ENCODE measurements around the gene RBFOX2.

DNA sequence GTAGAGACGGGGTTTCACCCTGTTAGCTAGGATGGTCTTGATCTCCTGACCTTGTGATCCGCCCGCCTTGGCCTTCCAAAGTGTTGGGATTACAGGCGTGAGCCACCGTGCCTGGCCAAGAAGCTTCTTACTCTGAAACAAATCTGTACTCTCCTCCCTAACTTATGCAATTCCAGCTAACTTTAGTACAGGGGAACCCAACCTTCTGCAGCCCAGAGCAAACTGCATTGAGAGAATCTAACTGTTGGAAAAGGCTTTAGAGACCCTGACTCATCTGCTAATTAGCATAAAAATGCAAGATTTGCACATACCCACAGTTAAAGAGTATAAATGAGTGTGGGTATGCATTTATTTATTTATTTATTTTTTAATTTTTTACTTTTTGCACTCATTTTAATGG, 246.1 kb downstream of the RBFOX2 start:
- TF ChIP-seq HDAC2 (IDR thresholded peaks at IDR 0.05; ENCODE audit: borderline replicate concordance in 1 of 2, low read depth in 2 of 2, low read length in 2 of 2) (no peak), CHD2 (IDR thresholded peaks at IDR 0.05; ENCODE audit: low read length) (no peak), KDM5A (IDR thresholded peaks at IDR 0.05; ENCODE audit: low read length) (no peak), RAD21 (IDR thresholded peaks at IDR 0.05 in 1 of 2, conservative IDR thresholded peaks at IDR 0.05 in 1 of 2; ENCODE audit: low read depth in 2 of 2, low read length in 2 of 2) (no peak), MAFK (IDR thresholded peaks at IDR 0.05; ENCODE audit: low read depth, low read length) (no peak), EGR1 (IDR thresholded peaks at IDR 0.05; ENCODE audit: borderline replicate concordance, low read depth, low read length) (no peak), CHD1 (IDR thresholded peaks at IDR 0.05; ENCODE audit: low read depth, low read length) (no peak), SIN3A (conservative IDR thresholded peaks at IDR 0.05 in 1 of 2, IDR thresholded peaks at IDR 0.05 in 1 of 2; ENCODE audit: low read depth in 1 of 2, low read length in 2 of 2) (no peak), YY1 (IDR thresholded peaks at IDR 0.05; ENCODE audit: low read depth, low read length) (no peak)
- TF ChIP-seq, protein P1, sequence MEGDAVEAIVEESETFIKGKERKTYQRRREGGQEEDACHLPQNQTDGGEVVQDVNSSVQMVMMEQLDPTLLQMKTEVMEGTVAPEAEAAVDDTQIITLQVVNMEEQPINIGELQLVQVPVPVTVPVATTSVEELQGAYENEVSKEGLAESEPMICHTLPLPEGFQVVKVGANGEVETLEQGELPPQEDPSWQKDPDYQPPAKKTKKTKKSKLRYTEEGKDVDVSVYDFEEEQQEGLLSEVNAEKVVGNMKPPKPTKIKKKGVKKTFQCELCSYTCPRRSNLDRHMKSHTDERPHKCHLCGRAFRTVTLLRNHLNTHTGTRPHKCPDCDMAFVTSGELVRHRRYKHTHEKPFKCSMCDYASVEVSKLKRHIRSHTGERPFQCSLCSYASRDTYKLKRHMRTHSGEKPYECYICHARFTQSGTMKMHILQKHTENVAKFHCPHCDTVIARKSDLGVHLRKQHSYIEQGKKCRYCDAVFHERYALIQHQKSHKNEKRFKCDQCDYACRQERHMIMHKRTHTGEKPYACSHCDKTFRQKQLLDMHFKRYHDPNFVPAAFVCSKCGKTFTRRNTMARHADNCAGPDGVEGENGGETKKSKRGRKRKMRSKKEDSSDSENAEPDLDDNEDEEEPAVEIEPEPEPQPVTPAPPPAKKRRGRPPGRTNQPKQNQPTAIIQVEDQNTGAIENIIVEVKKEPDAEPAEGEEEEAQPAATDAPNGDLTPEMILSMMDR (IDR thresholded peaks at IDR 0.05; ENCODE audit: control extremely low read depth in 1 of 3, insufficient read depth in 1 of 3, low read depth in 1 of 3, low read length in 3 of 3): no peak
- TF ChIP-seq, protein P2, sequence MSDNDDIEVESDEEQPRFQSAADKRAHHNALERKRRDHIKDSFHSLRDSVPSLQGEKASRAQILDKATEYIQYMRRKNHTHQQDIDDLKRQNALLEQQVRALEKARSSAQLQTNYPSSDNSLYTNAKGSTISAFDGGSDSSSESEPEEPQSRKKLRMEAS (IDR thresholded peaks at IDR 0.05): no peak

Data from H1 (cell line).